GM12878 (cell line): ENCODE data around the gene HES2. TPM values are rescaled to one million over a fixed set of nuclear protein-coding genes. Genes with fewer than 3 reads are reported as not detected.
A peak's percentile ranks its signal among the peaks of the same experiment; 100 is the strongest.

Experiments used
- ATF7 ChIP-seq: fragments of 450-650 bp; IDR thresholded peaks from 2 replicates; pipeline ENCODE4 v1.6.1; 2016; ENCODE audit warnings: low read depth, mild to moderate bottlenecking
- BACH1 ChIP-seq: fragments of 450-650 bp; IDR thresholded peaks from 2 replicates; pipeline ENCODE4 v1.6.1; 2017; ENCODE audit warnings: mild to moderate bottlenecking, borderline replicate concordance
- CEBPB ChIP-seq, 2 experiments: fragments of 150-350 bp in 1 of 2; IDR thresholded peaks; 2 replicates each; pipeline ENCODE4 v1.6.1; 2012 to 2014; ENCODE audit warnings: low read depth in 2 of 2, low read length in 2 of 2, borderline replicate concordance in 1 of 2, inconsistent platforms in 1 of 2
- CHD2 ChIP-seq: IDR thresholded peaks from 2 replicates; pipeline ENCODE4 v1.6.1; 2011; ENCODE audit warnings: low read depth, low read length, improper control_type of control experiment, borderline replicate concordance
- CHD4 ChIP-seq: fragments of 200-600 bp; sonication (generic); IDR thresholded peaks from 2 replicates; pipeline ENCODE4 v1.6.1; 2016; ENCODE audit warnings: mild to moderate bottlenecking
- CREB1 ChIP-seq: IDR thresholded peaks from 2 replicates; pipeline ENCODE4 v1.6.1; 2012; ENCODE audit warnings: low read depth, mild to moderate bottlenecking, inconsistent platforms
- E4F1 ChIP-seq: fragments of 450-650 bp; IDR thresholded peaks from 2 replicates; pipeline ENCODE4 v1.6.1; 2018; ENCODE audit warnings: borderline replicate concordance, mild to moderate bottlenecking; ENCODE audit not compliant: partially characterized antibody
- ETV6 ChIP-seq, 2 experiments: fragments of 450-650 bp in 1 of 2; IDR thresholded peaks in 1 of 2; conservative IDR thresholded peaks in 1 of 2; 2 replicates each; pipeline ENCODE4 v1.6.1; 2014; ENCODE audit warnings: antibody characterized with exemption in 1 of 2, borderline replicate concordance in 1 of 2, low read depth in 1 of 2, mild to moderate bottlenecking in 1 of 2, moderate library complexity in 1 of 2
- FOS ChIP-seq: IDR thresholded peaks from 3 replicates; pipeline ENCODE4 v1.6.1; 2011; ENCODE audit warnings: borderline replicate concordance; ENCODE audit not compliant: insufficient read length; ENCODE audit errors: extremely low read depth
- IRF3 ChIP-seq: fragments of 450-650 bp; IDR thresholded peaks from 2 replicates; pipeline ENCODE4 v1.6.1; 2014; ENCODE audit warnings: mild to moderate bottlenecking
- JUNB ChIP-seq: IDR thresholded peaks from 2 replicates; pipeline ENCODE4 v1.6.1; 2016; ENCODE audit warnings: antibody characterized with exemption, mild to moderate bottlenecking
- MAX ChIP-seq: IDR thresholded peaks from 2 replicates; pipeline ENCODE4 v1.6.1; 2012; ENCODE audit warnings: low read depth, low read length, improper control_type of control experiment
- MXI1 ChIP-seq: fragments of 150-350 bp; IDR thresholded peaks from 2 replicates; pipeline ENCODE4 v1.6.1; 2011; ENCODE audit warnings: low read depth, mild to moderate bottlenecking, inconsistent platforms, low read length, improper control_type of control experiment
- NFXL1 ChIP-seq: fragments of 450-650 bp; IDR thresholded peaks from 2 replicates; pipeline ENCODE4 v1.6.1; 2017; ENCODE audit warnings: antibody characterized with exemption, mild to moderate bottlenecking, borderline replicate concordance
- RB1 ChIP-seq: fragments of 450-650 bp; formaldehyde crosslinking; IDR thresholded peaks from 2 replicates; pipeline ENCODE4 v1.6.1; 2017; ENCODE audit warnings: mild to moderate bottlenecking, borderline replicate concordance
- SRF ChIP-seq, 2 experiments: IDR thresholded peaks; 2 replicates each; pipeline ENCODE4 v1.6.1; 2011; ENCODE audit warnings: low read depth in 2 of 2, low read length in 2 of 2, mild to moderate bottlenecking in 1 of 2, moderate library complexity in 1 of 2
- TAF1 ChIP-seq: IDR thresholded peaks from 2 replicates; pipeline ENCODE4 v1.6.1; 2011; ENCODE audit warnings: mild to moderate bottlenecking, low read depth, low read length, borderline replicate concordance
- TBL1XR1 ChIP-seq: IDR thresholded peaks from 2 replicates; pipeline ENCODE4 v1.6.1; 2012; ENCODE audit warnings: low read depth, low read length, improper control_type of control experiment
- TCF12 ChIP-seq: IDR thresholded peaks from 2 replicates; pipeline ENCODE4 v1.6.1; 2011; ENCODE audit warnings: low read depth, mild to moderate bottlenecking, low read length
- TCF3 ChIP-seq: IDR thresholded peaks from 2 replicates; pipeline ENCODE4 v1.6.1; 2012; ENCODE audit warnings: low read depth, mild to moderate bottlenecking, low read length, borderline replicate concordance; ENCODE audit not compliant: insufficient read depth
- TCF7 ChIP-seq: IDR thresholded peaks from 2 replicates; pipeline ENCODE4 v1.6.1; 2014; ENCODE audit warnings: antibody characterized with exemption, borderline replicate concordance
- WRNIP1 ChIP-seq: IDR thresholded peaks from 2 replicates; pipeline ENCODE4 v1.6.1; 2011; ENCODE audit warnings: low read depth, low read length, improper control_type of control experiment, borderline replicate concordance
- polyA plus RNA-seq, 11 experiments: library from polyadenylated mRNA; depleted of rRNA in 4 of 11; unstranded in 6 of 11; stranded (reverse) in 5 of 11; fragments of >200 nt; fragmentation: Nextera tagmentation in 4 of 11; fragmentation: Illumina TruSeq in 1 of 11; extraction: Ambion mirVana in 4 of 11; extraction: Trizol in 1 of 11; gene quantifications; 1 replicate in 1 of 11; 2 replicates in 10 of 11; pipeline versions ENCODE4 v1.2.1 to v1.2.3, GENCODE V29; 2011 to 2016; ENCODE audit warnings: inconsistent platforms in 2 of 11, missing spikeins in 2 of 11, low read depth in 1 of 11
- total RNA-seq, 4 experiments: library from RNA; depleted of rRNA in 3 of 4; stranded (reverse); fragments of >200 nt in 3 of 4; fragmentation: Illumina TruSeq in 1 of 4; extraction: Trizol in 1 of 4; gene quantifications; 2 replicates each; pipeline versions ENCODE4 v1.2.1 to v1.2.3, GENCODE V29; 2013 to 2021
- TF ChIP-seq, protein P1 (sequence below): fragments of 450-650 bp; IDR thresholded peaks from 2 replicates; pipeline ENCODE4 v1.6.1; 2016; ENCODE audit warnings: mild to moderate bottlenecking
- TF ChIP-seq, protein P2 (sequence below): IDR thresholded peaks from 2 replicates; pipeline ENCODE4 v1.6.1; 2012; ENCODE audit warnings: low read depth, low read length, improper control_type of control experiment

Gene HES2
- total and polyA plus RNA-seq, 10 of the 15 experiments (the other 5 are each of a cell fraction or from before 2014, with no cell fraction given) = 0.13 to 2.0 (median 0.26) TPM

- TF ChIP-seq TCF7 (0 out of 2 replicates have a peak, but pooled peaks have one; percentile 18), CHD4 (no peak), JUNB (peak; percentile 25; the same call in 1 of the 2 replicates), WRNIP1 (no peak), BACH1 (no peak), TAF1 (no peak), ETV6 (conservative IDR thresholded peaks at IDR 0.05 in 1 of 2, IDR thresholded peaks at IDR 0.05 in 1 of 2; ENCODE audit: borderline replicate concordance in 1 of 2, low read depth in 1 of 2) (no peak), CEBPB (IDR thresholded peaks at IDR 0.05; ENCODE audit: borderline replicate concordance in 1 of 2, low read depth in 2 of 2, low read length in 2 of 2) (no peak), ATF7 (peak; percentile 76), CREB1 (no peak), IRF3 (no peak), CHD2 (no peak), E4F1 (no peak), TBL1XR1 (no peak), MAX (peak; percentile 54; the same call in 1 of the 2 replicates), RB1 (no peak), TCF3 (peak; percentile 66; the same call in 1 of the 2 replicates), NFXL1 (no peak), SRF (IDR thresholded peaks at IDR 0.05; ENCODE audit: low read depth in 2 of 2, low read length in 2 of 2) (no peak), FOS (no peak), TCF12 (peak; percentile 75), MXI1 (peak; percentile 46; the same call in 1 of the 2 replicates)
- TF ChIP-seq, protein P1, sequence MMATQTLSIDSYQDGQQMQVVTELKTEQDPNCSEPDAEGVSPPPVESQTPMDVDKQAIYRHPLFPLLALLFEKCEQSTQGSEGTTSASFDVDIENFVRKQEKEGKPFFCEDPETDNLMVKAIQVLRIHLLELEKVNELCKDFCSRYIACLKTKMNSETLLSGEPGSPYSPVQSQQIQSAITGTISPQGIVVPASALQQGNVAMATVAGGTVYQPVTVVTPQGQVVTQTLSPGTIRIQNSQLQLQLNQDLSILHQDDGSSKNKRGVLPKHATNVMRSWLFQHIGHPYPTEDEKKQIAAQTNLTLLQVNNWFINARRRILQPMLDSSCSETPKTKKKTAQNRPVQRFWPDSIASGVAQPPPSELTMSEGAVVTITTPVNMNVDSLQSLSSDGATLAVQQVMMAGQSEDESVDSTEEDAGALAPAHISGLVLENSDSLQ = peak; percentile 50; the same call in 1 of the 2 replicates
- TF ChIP-seq, protein P2, sequence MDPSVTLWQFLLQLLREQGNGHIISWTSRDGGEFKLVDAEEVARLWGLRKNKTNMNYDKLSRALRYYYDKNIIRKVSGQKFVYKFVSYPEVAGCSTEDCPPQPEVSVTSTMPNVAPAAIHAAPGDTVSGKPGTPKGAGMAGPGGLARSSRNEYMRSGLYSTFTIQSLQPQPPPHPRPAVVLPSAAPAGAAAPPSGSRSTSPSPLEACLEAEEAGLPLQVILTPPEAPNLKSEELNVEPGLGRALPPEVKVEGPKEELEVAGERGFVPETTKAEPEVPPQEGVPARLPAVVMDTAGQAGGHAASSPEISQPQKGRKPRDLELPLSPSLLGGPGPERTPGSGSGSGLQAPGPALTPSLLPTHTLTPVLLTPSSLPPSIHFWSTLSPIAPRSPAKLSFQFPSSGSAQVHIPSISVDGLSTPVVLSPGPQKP = no peak
Observed at GRCh38 chr1:6414443-6414844, 5.3 kb downstream of the HES2 start (continued).
